ENCODE data around the gene SULT1A4.
"Not testable (repeated sequence)": the region's sequence is repeated elsewhere in the genome, so short reads cannot be mapped to it uniquely, and the experiment has no call there.

- TF ChIP-seq CTCF (IDR thresholded peaks at IDR 0.05; ENCODE audit: borderline replicate concordance, extremely low read depth, low read length, poor library complexity, severe bottlenecking); EZH2 (IDR thresholded peaks at IDR 0.05; ENCODE audit: borderline replicate concordance, low read depth, low read length, severe bottlenecking): not testable (repeated sequence)
Observed at GRCh38 chr16:29453754-29454153, 6.0 kb upstream of the SULT1A4 start.

All from DND-41 (cell line).